NB4 (cell line): Measurements from ENCODE around the gene TUBGCP3.

Experiments used
- DNase-seq: peaks from one replicate; pipeline ENCODE4 v3.0.0; 2010; ENCODE audit warnings: low read depth
- H3K4me3 ChIP-seq: one replicate; pipeline ENCODE4 v1.5.1; 2011; ENCODE audit warnings: mild to moderate bottlenecking, low read depth, low read length, moderate library complexity
- MYC ChIP-seq: IDR thresholded peaks from 2 replicates; pipeline ENCODE4 v1.6.1; 2011; ENCODE audit warnings: low read depth, low read length
- POLR2A ChIP-seq: IDR thresholded peaks from 2 replicates; pipeline ENCODE4 v1.6.1; 2011; ENCODE audit warnings: mild to moderate bottlenecking; ENCODE audit not compliant: insufficient read length; ENCODE audit errors: extremely low read depth
- TF ChIP-seq, protein P1 (sequence below): IDR thresholded peaks from one replicate; pipeline ENCODE4 v1.5.1; 2012; ENCODE audit warnings: low read depth, low read length
- TF ChIP-seq, protein P2 (sequence below): IDR thresholded peaks from 2 replicates; pipeline ENCODE4 v1.6.1; 2011; ENCODE audit warnings: low read depth, low read length

The TUBGCP3 gene

DNA sequence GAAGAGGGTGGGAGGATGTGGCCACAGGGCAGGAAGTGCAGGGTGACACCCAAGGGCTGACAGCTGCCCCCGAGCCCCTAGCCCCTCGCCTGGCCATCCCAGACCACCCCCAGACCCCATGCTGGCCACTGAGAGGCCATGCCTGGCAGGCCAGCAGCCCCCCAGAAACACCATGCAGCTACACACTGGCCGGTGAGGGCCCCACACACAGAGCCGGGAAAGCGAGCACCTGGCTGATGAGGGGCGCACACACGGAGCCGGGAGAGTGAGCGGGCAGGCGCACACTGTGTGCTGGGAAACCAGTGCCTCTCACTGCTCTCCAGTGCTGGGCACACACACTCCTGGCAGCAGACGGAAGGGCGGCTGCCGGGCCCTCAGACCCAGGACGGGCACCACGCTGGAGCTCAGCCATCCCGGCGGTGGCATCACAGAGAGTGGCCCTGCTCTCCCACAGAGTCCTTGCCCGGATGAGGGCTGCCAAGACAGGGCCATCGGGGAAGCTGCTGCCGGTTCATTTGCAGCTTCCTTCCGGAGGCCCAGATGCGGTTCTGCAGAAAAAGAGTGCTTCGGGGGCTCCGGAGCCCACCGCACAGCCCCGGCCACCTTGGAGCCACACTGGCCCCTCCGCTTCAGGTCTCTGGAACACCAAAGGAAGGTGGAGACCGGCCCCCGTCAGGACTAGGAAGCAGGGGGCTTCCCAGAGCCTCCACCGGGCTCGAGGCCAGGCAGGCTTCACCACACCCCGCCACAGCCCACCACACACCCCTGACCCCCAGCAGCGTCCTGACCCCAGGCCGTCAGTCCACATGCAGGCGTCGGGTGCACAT lies 135.4 kb downstream of the TUBGCP3 start:
- no peak for DNase-seq
- H3K4me3 ChIP-seq, result no peak overlapping the region
- no peak for TF ChIP-seq MYC

DNA sequence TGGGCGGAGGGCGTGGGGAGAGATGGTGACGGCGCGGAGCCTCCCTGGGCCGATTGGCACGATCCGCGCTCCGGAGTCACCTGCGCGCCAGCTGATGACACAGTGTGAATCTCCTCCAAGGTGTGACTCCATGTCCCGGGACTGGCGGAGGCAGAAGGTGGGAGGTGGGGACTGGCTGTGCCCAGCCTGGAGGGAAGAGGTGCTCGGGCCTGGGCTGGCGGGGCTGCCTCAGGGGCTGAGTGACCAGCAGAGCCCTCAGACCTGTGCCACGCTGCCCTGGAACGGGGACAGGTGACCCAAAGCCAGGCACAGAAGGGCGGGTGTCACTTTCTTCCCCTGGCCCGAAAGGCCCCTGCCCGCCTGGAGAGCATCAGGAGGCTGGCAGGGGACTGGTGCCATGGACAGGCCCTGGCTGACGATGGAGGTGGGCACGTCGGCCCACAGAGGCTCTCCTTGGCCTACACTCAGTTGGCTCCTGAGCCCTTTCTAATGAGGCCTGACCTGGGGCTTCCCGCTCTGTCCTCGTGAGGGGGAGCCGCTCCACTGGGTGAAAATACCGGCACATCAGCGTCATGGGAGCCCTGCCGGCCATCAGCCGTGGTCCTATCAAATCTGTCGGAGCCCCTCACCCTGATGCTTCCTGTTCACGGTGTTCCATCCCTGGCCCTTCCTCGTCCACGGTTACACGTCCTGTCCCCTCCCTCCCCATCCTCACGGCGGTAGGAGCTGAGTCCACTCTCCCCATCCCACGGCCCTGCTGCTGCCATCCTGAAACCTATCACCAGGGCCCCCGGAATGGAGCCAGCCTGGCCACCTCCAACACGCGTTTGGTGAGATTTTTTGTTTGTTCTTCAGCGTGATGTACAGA lies 136.2 kb downstream of the TUBGCP3 start:
- DNase-seq, result no peak
- TF ChIP-seq, protein P1, sequence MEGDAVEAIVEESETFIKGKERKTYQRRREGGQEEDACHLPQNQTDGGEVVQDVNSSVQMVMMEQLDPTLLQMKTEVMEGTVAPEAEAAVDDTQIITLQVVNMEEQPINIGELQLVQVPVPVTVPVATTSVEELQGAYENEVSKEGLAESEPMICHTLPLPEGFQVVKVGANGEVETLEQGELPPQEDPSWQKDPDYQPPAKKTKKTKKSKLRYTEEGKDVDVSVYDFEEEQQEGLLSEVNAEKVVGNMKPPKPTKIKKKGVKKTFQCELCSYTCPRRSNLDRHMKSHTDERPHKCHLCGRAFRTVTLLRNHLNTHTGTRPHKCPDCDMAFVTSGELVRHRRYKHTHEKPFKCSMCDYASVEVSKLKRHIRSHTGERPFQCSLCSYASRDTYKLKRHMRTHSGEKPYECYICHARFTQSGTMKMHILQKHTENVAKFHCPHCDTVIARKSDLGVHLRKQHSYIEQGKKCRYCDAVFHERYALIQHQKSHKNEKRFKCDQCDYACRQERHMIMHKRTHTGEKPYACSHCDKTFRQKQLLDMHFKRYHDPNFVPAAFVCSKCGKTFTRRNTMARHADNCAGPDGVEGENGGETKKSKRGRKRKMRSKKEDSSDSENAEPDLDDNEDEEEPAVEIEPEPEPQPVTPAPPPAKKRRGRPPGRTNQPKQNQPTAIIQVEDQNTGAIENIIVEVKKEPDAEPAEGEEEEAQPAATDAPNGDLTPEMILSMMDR, result no peak
- TF ChIP-seq POLR2A, result no peak
- no peak overlapping the region for H3K4me3 ChIP-seq

DNA sequence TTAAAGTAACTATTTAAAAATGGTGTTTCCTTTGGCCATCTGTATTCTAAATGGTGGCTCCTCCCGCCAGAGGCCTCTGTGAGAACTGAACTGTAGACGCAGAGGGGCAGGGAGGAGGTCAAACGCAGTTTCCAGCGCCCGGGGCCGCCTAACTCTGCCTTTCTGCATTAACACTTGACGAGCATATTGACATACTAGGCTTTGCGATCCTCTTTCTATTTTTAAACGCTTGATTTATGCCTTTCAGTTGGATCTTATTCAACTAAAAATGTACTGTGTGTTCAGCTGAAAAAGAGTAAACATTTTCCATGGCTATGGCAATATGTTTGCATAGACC lies 137.1 kb downstream of the TUBGCP3 start:
- no peak overlapping the region for H3K4me3 ChIP-seq
- TF ChIP-seq, protein P1, result no peak
- TF ChIP-seq MYC (no peak), POLR2A (no peak)
- TF ChIP-seq, protein P2, sequence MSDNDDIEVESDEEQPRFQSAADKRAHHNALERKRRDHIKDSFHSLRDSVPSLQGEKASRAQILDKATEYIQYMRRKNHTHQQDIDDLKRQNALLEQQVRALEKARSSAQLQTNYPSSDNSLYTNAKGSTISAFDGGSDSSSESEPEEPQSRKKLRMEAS, result no peak
- no peak for DNase-seq

DNA sequence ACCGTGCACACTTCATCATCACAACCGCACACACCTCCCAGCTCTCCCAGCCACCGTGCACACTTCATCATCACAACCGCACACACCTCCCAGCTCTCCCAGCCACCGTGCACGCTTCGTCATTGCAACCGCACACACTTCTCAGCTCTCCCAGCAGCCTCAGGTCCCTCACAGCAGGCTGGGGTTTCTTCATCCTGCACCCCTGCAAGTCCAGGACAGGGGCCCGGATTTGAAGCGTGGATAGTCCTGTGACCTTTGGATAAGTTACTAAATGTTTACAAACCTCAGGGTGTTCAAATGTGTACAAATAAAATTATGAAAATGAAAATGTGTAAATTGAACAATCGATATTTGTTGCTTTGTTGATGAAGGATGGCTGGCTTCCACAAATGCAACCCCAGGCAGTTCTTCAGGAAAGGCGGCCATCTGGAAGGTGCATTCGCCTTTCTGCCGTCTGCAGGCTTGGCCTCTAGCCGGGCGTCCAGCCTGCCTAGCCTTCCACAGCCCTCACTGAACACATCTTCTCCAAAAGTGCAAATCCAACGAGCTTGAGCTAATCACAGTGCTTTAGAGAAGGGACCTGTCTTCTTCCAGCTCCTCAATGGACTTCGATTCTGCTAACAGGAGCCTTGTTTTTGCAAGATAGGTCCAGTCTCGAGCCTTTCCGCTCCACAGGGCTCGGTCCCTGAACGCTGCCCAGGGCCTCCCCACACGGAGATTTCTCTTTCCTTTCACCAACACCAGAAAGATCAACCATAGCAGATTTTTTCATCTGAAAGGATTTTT lies 137.6 kb downstream of the TUBGCP3 start:
- no peak for DNase-seq
- H3K4me3 ChIP-seq, result no peak overlapping the region
- TF ChIP-seq POLR2A (no peak), MYC (no peak)
- TF ChIP-seq, protein P2, result no peak
- TF ChIP-seq, protein P1, result no peak

DNA sequence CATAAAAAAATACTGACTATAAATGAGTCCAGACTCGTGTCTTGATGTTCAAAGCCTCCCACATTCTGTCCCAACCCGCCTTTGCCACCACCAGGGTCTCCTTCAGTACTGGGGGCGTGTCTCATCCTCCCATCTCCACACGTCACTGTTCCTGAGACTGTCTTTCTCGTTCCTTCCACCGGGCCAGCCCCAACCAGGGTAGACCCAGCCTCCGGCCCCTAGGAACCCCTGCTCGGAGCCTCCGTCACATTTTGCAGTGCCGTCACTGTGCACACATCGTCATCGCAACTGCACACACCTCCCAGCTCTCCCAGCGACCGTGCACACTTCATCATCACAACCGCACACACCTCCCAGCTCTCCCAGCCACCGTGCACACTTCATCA lies 138.4 kb downstream of the TUBGCP3 start:
- no peak for TF ChIP-seq MYC
- TF ChIP-seq, protein P2, result no peak
- TF ChIP-seq POLR2A, result no peak
- TF ChIP-seq, protein P1, result no peak
- no peak for DNase-seq
- H3K4me3 ChIP-seq, result no peak overlapping the region
